Neuron (in vitro differentiated cells): ENCODE results near the gene PARVG.
"Not testable (repeated sequence)": the region's sequence is repeated elsewhere in the genome, so short reads cannot be mapped to it uniquely, and the experiment has no call there.

ENCODE experiments used
- H2AFZ ChIP-seq: one replicate; pipeline ENCODE4 v1.6.1; 2013; ENCODE audit warnings: low read depth, mild to moderate bottlenecking, inconsistent platforms, low read length, moderate library complexity
- H3K27me3 ChIP-seq: one replicate; pipeline ENCODE4 v1.6.1; 2013; ENCODE audit warnings: low read length; ENCODE audit not compliant: insufficient read depth
- H3K36me3 ChIP-seq: one replicate; pipeline ENCODE4 v1.6.1; 2013; ENCODE audit warnings: low read length; ENCODE audit not compliant: insufficient read depth
- H3K4me1 ChIP-seq: one replicate; pipeline ENCODE4 v1.6.1; 2013; ENCODE audit warnings: low read length; ENCODE audit not compliant: insufficient read depth
- H3K4me3 ChIP-seq: 2 replicates; pipeline ENCODE4 v1.5.1; 2013; ENCODE audit warnings: mild to moderate bottlenecking, low read length, moderate library complexity
- H3K9me3 ChIP-seq: one replicate; pipeline ENCODE4 v1.6.1; 2013; ENCODE audit warnings: low read length

Gene PARVG

GRCh38 chr22:44241121-44241520 is 60.4 kb downstream of the PARVG start:
- not testable (repeated sequence) for H3K36me3 ChIP-seq, H3K4me1 ChIP-seq, H3K4me3 ChIP-seq, H3K27me3 ChIP-seq, H3K9me3 ChIP-seq, H2AFZ ChIP-seq

GRCh38 chr22:44242946-44243724 is 62.4 kb downstream of the PARVG start:
- H3K4me3 ChIP-seq, result no peak overlapping the region
- H3K4me1 ChIP-seq, result no peaks in the 10 kb centered on the region
- H3K9me3 ChIP-seq, result no peaks in the 10 kb centered on the region
- no peaks in the 10 kb centered on the region for H3K27me3 ChIP-seq
- no peaks in the 10 kb centered on the region for H3K36me3 ChIP-seq
- H2AFZ ChIP-seq, result no peak overlapping the region

GRCh38 chr22:44243761-44244160 is 63.0 kb downstream of the PARVG start:
- Histone ChIP-seq H3K36me3 (no peaks in the 10 kb centered on the region), H3K9me3 (peaks cover 3% of the 10 kb centered on the region), H3K4me1 (no peaks in the 10 kb centered on the region), H3K27me3 (no peaks in the 10 kb centered on the region), H2AFZ (no peak overlapping the region), H3K4me3 (no peak overlapping the region)

GRCh38 chr22:44244265-44244822 is 63.6 kb downstream of the PARVG start:
- Histone ChIP-seq H3K4me3 (no peak overlapping the region), H3K27me3 (no peaks in the 10 kb centered on the region), H3K4me1 (no peaks in the 10 kb centered on the region), H3K36me3 (no peaks in the 10 kb centered on the region), H3K9me3 (peaks cover 5% of the 10 kb centered on the region), H2AFZ (no peak overlapping the region)

- peaks cover 8% of the 10 kb centered on the region for H3K9me3 ChIP-seq
Measured at GRCh38 chr22:44245438-44245837, 64.7 kb downstream of the PARVG start.

GRCh38 chr22:44245867-44246266 is 65.1 kb downstream of the PARVG start:
- H2AFZ ChIP-seq, result no peak overlapping the region
- H3K36me3 ChIP-seq, result no peaks in the 10 kb centered on the region
- no peaks in the 10 kb centered on the region for H3K4me1 ChIP-seq
- no peak overlapping the region for H3K4me3 ChIP-seq
- peaks cover 10% of the 10 kb centered on the region for H3K9me3 ChIP-seq
- no peaks in the 10 kb centered on the region for H3K27me3 ChIP-seq

More at GRCh38 chr22:44245438-44245837, 64.7 kb downstream of the PARVG start:
- H3K4me3 ChIP-seq, result no peak overlapping the region
- H3K4me1 ChIP-seq, result no peaks in the 10 kb centered on the region
- H3K27me3 ChIP-seq, result no peaks in the 10 kb centered on the region
- no peak overlapping the region for H2AFZ ChIP-seq
- H3K36me3 ChIP-seq, result no peaks in the 10 kb centered on the region

- Histone ChIP-seq H2AFZ (no peak overlapping the region), H3K36me3 (no peaks in the 10 kb centered on the region), H3K4me1 (no peaks in the 10 kb centered on the region), H3K27me3 (no peaks in the 10 kb centered on the region), H3K9me3 (peaks cover 10% of the 10 kb centered on the region), H3K4me3 (no peak overlapping the region)
Measured at GRCh38 chr22:44246615-44247326, 66.0 kb downstream of the PARVG start.

- H3K9me3 ChIP-seq, result peaks cover 10% of the 10 kb centered on the region
- H3K36me3 ChIP-seq, result no peaks in the 10 kb centered on the region
- H2AFZ ChIP-seq, result no peak overlapping the region
- H3K4me3 ChIP-seq, result no peak overlapping the region
- H3K4me1 ChIP-seq, result no peaks in the 10 kb centered on the region
- H3K27me3 ChIP-seq, result no peaks in the 10 kb centered on the region
Measured at GRCh38 chr22:44247346-44247745, 66.6 kb downstream of the PARVG start.

- Histone ChIP-seq H3K36me3 (no peaks in the 10 kb centered on the region), H3K4me1 (no peaks in the 10 kb centered on the region), H3K4me3 (no peak overlapping the region), H2AFZ (no peak overlapping the region), H3K27me3 (no peaks in the 10 kb centered on the region), H3K9me3 (peaks cover 10% of the 10 kb centered on the region)
Measured at GRCh38 chr22:44247923-44248892, 67.5 kb downstream of the PARVG start.

- H3K4me1 ChIP-seq, result no peaks in the 10 kb centered on the region
- no peaks in the 10 kb centered on the region for H3K36me3 ChIP-seq
- H2AFZ ChIP-seq, result no peak overlapping the region
Measured at GRCh38 chr22:44248926-44249325, 68.2 kb downstream of the PARVG start.

GRCh38 chr22:44249376-44250147 is 68.8 kb downstream of the PARVG start:
- H3K4me1 ChIP-seq, result no peaks in the 10 kb centered on the region
- H3K27me3 ChIP-seq, result no peaks in the 10 kb centered on the region
- H2AFZ ChIP-seq, result no peak overlapping the region
- no peak overlapping the region for H3K4me3 ChIP-seq
- H3K36me3 ChIP-seq, result no peaks in the 10 kb centered on the region
- peaks cover 10% of the 10 kb centered on the region for H3K9me3 ChIP-seq

More at GRCh38 chr22:44248926-44249325, 68.2 kb downstream of the PARVG start:
- H3K27me3 ChIP-seq, result no peaks in the 10 kb centered on the region
- H3K9me3 ChIP-seq, result peaks cover 10% of the 10 kb centered on the region
- no peak overlapping the region for H3K4me3 ChIP-seq

- H3K9me3 ChIP-seq, result peaks cover 5% of the 10 kb centered on the region
- no peak overlapping the region for H3K4me3 ChIP-seq
- H3K4me1 ChIP-seq, result peaks cover 10% of the 10 kb centered on the region
- no peak overlapping the region for H2AFZ ChIP-seq
- H3K36me3 ChIP-seq, result no peaks in the 10 kb centered on the region
- H3K27me3 ChIP-seq, result no peaks in the 10 kb centered on the region
Measured at GRCh38 chr22:44254811-44255210, 74.1 kb downstream of the PARVG start.
